HL-60 (cell line): ENCODE data around the gene FLNB.

Source experiments
- DNase-seq, 2 experiments: peaks; one replicate each; pipeline ENCODE4 v3.0.0-alpha.2; 2010 to 2020; ENCODE audit warnings: low read depth in 1 of 2, low spot score in 1 of 2
- H3K27ac ChIP-seq: fragments of 250-450 bp; sonication (Bioruptor Pico); replicated peaks from 2 replicates; pipeline ENCODE4 v1.5.1; 2020; ENCODE audit warnings: mild to moderate bottlenecking, moderate library complexity
- H3K27me3 ChIP-seq: fragments of 250-450 bp; sonication (Bioruptor Pico); 2 replicates; pipeline ENCODE4 v1.5.1; 2021; ENCODE audit warnings: mild to moderate bottlenecking, moderate library complexity; ENCODE audit not compliant: insufficient read depth, poor library complexity, severe bottlenecking
- H3K4me3 ChIP-seq: replicated peaks from 2 replicates; pipeline ENCODE4 v1.5.1; 2011; ENCODE audit warnings: mild to moderate bottlenecking, control low read depth, low read length; ENCODE audit not compliant: insufficient read depth
- CTCF ChIP-seq: IDR thresholded peaks from one replicate; pipeline ENCODE4 v1.5.1; 2011; ENCODE audit warnings: low read length, control low read depth, inconsistent platforms; ENCODE audit not compliant: insufficient read depth
- GABPA ChIP-seq: IDR thresholded peaks from 2 replicates; pipeline ENCODE4 v1.6.1; 2012; ENCODE audit warnings: low read depth
- POLR2AphosphoS5 ChIP-seq: IDR thresholded peaks from 2 replicates; pipeline ENCODE4 v1.6.1; 2012; ENCODE audit warnings: low read depth
- REST ChIP-seq: IDR thresholded peaks from 2 replicates; pipeline ENCODE4 v1.6.1; 2012; ENCODE audit warnings: low read depth; ENCODE audit not compliant: insufficient replicate concordance
- SPI1 ChIP-seq: IDR thresholded peaks from 2 replicates; pipeline ENCODE4 v1.6.1; 2012; ENCODE audit warnings: low read depth, mild to moderate bottlenecking, borderline replicate concordance

FLNB gene

GRCh38 chr3:58047826-58048225, 39.6 kb downstream of the FLNB start:
- no peak overlapping the region for H3K4me3 ChIP-seq
- TF ChIP-seq SPI1 (no peak), POLR2AphosphoS5 (no peak), CTCF (no peak), GABPA (no peak), REST (no peak)
- no peak overlapping the region for H3K27ac ChIP-seq
- no peak for DNase-seq
- H3K27me3 ChIP-seq: no peaks in the 10 kb centered on the region

GRCh38 chr3:58048301-58048700, 40.1 kb downstream of the FLNB start:
- H3K27ac ChIP-seq: no peak overlapping the region
- no peak overlapping the region for H3K4me3 ChIP-seq
- H3K27me3 ChIP-seq: no peaks in the 10 kb centered on the region
- no peak for TF ChIP-seq SPI1
- TF ChIP-seq REST: no peak
- no peak for TF ChIP-seq POLR2AphosphoS5
- no peak for TF ChIP-seq GABPA
- no peak for TF ChIP-seq CTCF
- DNase-seq: no peak

- H3K27me3 ChIP-seq: no peaks in the 10 kb centered on the region
- no peak overlapping the region for H3K27ac ChIP-seq
- no peak overlapping the region for H3K4me3 ChIP-seq
- TF ChIP-seq REST (no peak), GABPA (no peak), SPI1 (no peak), CTCF (no peak), POLR2AphosphoS5 (no peak)
- DNase-seq: no peak
These were observed 41.0 kb downstream of the FLNB start for GRCh38 chr3:58049143-58049785.
